Caco-2 (cell line): ENCODE data around the gene MYL3. TPM values are rescaled to one million over a fixed set of nuclear protein-coding genes. Genes with fewer than 3 reads are reported as not detected.

Experiments
- BruUV-seq: library from RNA; stranded (reverse); fragments of 400-500 nt; replicated peaks from 2 replicates; lab custom pipeline; 2021; lab: Mats Ljungman, UMichigan
- CTCF ChIA-PET: fragments of 300-600 bp; sonication (Branson Sonifier 250); formaldehyde crosslinking; loops from one replicate; lab custom pipeline; 2022; ENCODE audit warnings: antibody characterized with exemption; lab: Charles Lee
- POLR2A ChIA-PET: fragments of 300-600 bp; sonication (Branson Sonifier 250); formaldehyde crosslinking; loops from one replicate; lab custom pipeline; 2022; ENCODE audit warnings: antibody characterized with exemption; lab: Charles Lee
- DNase-seq, 2 experiments: peaks; one replicate each; pipeline versions ENCODE4 v3.0.0 to v3.0.0-alpha.2; 2020 to 2022
- H3K27me3 ChIP-seq: replicated peaks from 2 replicates; pipeline ENCODE4 v1.6.0; 2011; ENCODE audit warnings: low read length; ENCODE audit not compliant: control insufficient read depth, insufficient read depth
- H3K36me3 ChIP-seq: 2 replicates; pipeline ENCODE4 v1.5.1; 2011; ENCODE audit warnings: low read length; ENCODE audit not compliant: control insufficient read depth, insufficient read depth
- H3K4me1 ChIP-seq: fragments of 250-450 bp; sonication (Bioruptor Pico); 2 replicates; pipeline ENCODE4 v1.5.1; 2020; ENCODE audit warnings: mild to moderate bottlenecking
- H3K4me3 ChIP-seq: 2 replicates; pipeline ENCODE4 v1.5.1; 2011; ENCODE audit warnings: low read depth, mild to moderate bottlenecking, control low read depth, low read length
- H3K9me3 ChIP-seq: fragments of 250-450 bp; sonication (Bioruptor Pico); 2 replicates; pipeline ENCODE4 v1.5.1; 2020; ENCODE audit warnings: mild to moderate bottlenecking, moderate library complexity
- H3K27ac Mint-ChIP-seq: one replicate; pipeline ENCODE4 v1.8.0; 2022; ENCODE audit warnings: mixed read lengths; ENCODE audit not compliant: unreplicated experiment
- H3K27me3 Mint-ChIP-seq: one replicate; pipeline ENCODE4 v1.8.0; 2022; ENCODE audit warnings: mixed read lengths; ENCODE audit not compliant: insufficient read depth, unreplicated experiment
- H3K36me3 Mint-ChIP-seq: one replicate; pipeline ENCODE4 v1.8.0; 2022; ENCODE audit warnings: mild to moderate bottlenecking, mixed read lengths; ENCODE audit not compliant: insufficient read depth, unreplicated experiment
- H3K4me1 Mint-ChIP-seq: one replicate; pipeline ENCODE4 v1.8.0; 2022; ENCODE audit warnings: low read depth, mixed read lengths; ENCODE audit not compliant: unreplicated experiment
- H3K4me3 Mint-ChIP-seq: one replicate; pipeline ENCODE4 v1.8.0; 2022; ENCODE audit warnings: mild to moderate bottlenecking, moderate library complexity, mixed read lengths; ENCODE audit not compliant: unreplicated experiment
- H3K9me3 Mint-ChIP-seq: one replicate; pipeline ENCODE4 v1.8.0; 2022; ENCODE audit warnings: mixed read lengths; ENCODE audit not compliant: unreplicated experiment
- CTCF ChIP-seq, 2 experiments: fragments of 200-600 bp in 1 of 2; IDR thresholded peaks; 1 replicate in 1 of 2; 2 replicates in 1 of 2; pipeline versions ENCODE4 v1.5.1 to v1.8.0; 2011 to 2022; ENCODE audit warnings: antibody characterized with exemption in 1 of 2, control low read depth in 1 of 2, inconsistent platforms in 1 of 2, low read depth in 1 of 2, low read length in 1 of 2, mild to moderate bottlenecking in 1 of 2, moderate library complexity in 1 of 2; ENCODE audit not compliant: insufficient read depth in 1 of 2, severe bottlenecking in 1 of 2, unreplicated experiment in 1 of 2
- intact Hi-C: fragments of 100-400 bp; cut with micrococcal nuclease; formaldehyde crosslinking; loops from one replicate; pipeline ENCODE4 v1.10.0; 2022; ENCODE audit not compliant: unreplicated experiment
- total RNA-seq: library from RNA; stranded (reverse); gene quantifications from 2 replicates; pipeline ENCODE4 v1.2.3, GENCODE V29; 2022

MYL3 gene
- total RNA-seq, 1 experiment from 2014 or later, result 13.8 TPM

- no peak overlapping the region for H3K27ac Mint-ChIP-seq
- POLR2A ChIA-PET, result interaction anchor here (0.7 kb wide), 1 partner anchor 16 kb away, joined by 7 read pairs; no protein-coding TSS in a partner anchor
These were observed 29.3 kb upstream of the MYL3 start for GRCh38 chr3:46892285-46893145.

GRCh38 chr3:46891132-46891531, 27.9 kb upstream of the MYL3 start:
- Histone ChIP-seq H3K4me1 (peaks cover 9% of the 10 kb centered on the region; the same call in 1 of the 2 replicates), H3K9me3 (no peaks in the 10 kb centered on the region), H3K36me3 (no peaks in the 10 kb centered on the region), H3K4me3 (no peak overlapping the region), H3K27me3 (no peaks in the 10 kb centered on the region)
- peak overlapping the region; percentile 58 for H3K4me3 Mint-ChIP-seq
- H3K36me3 Mint-ChIP-seq, result no peaks in the 10 kb centered on the region
- no peak for TF ChIP-seq CTCF (IDR thresholded peaks at IDR 0.05; ENCODE audit: insufficient read depth in 1 of 2, low read depth in 1 of 2, low read length in 1 of 2, severe bottlenecking in 1 of 2, unreplicated experiment in 1 of 2)
- CTCF ChIA-PET, result no interaction called here
- POLR2A ChIA-PET, result no interaction called here
- H3K9me3 Mint-ChIP-seq, result no peaks in the 10 kb centered on the region
- no TSS peak for BruUV-seq
- H3K27ac Mint-ChIP-seq, result no peak overlapping the region
- H3K4me1 Mint-ChIP-seq, result peaks cover 7% of the 10 kb centered on the region
- intact Hi-C loops, result loop anchor here (10.0 kb wide), 2 partner anchors 296 to 406 kb away; no protein-coding TSS in a partner anchor
- H3K27me3 Mint-ChIP-seq, result no peaks in the 10 kb centered on the region
- no peak for DNase-seq

More at GRCh38 chr3:46892285-46893145, 29.3 kb upstream of the MYL3 start:
- H3K36me3 ChIP-seq, result no peaks in the 10 kb centered on the region
- Mint-ChIP-seq H3K4me3 (peak overlapping the region; percentile 58), H3K27me3 (no peaks in the 10 kb centered on the region), H3K9me3 (no peaks in the 10 kb centered on the region), H3K36me3 (no peaks in the 10 kb centered on the region), H3K4me1 (peaks cover 7% of the 10 kb centered on the region)
- peak overlapping the region; percentile 42 for H3K4me3 ChIP-seq
- BruUV-seq, result no TSS peak
- CTCF ChIA-PET, result interaction anchor here (0.7 to 1.2 kb wide), 2 partner anchors 17 to 242 kb away, joined by 5 to 6 read pairs; no protein-coding TSS in a partner anchor
- TF ChIP-seq CTCF (IDR thresholded peaks at IDR 0.05; ENCODE audit: insufficient read depth in 1 of 2, low read depth in 1 of 2, low read length in 1 of 2, severe bottlenecking in 1 of 2, unreplicated experiment in 1 of 2), result no peak
- intact Hi-C loops, result loop anchor here (2.0 to 10.0 kb wide), 3 partner anchors 14 to 408 kb away; no protein-coding TSS in a partner anchor
- no peaks in the 10 kb centered on the region for H3K27me3 ChIP-seq
- H3K9me3 ChIP-seq, result no peaks in the 10 kb centered on the region
- H3K4me1 ChIP-seq, result peaks cover 9% of the 10 kb centered on the region; the same call in 1 of the 2 replicates
- peak; percentile 71 to 73 for DNase-seq

- CTCF ChIA-PET, result no interaction called here
- intact Hi-C loops, result loop anchor here (10.0 kb wide), 2 partner anchors 295 to 405 kb away; no protein-coding TSS in a partner anchor
These were observed 26.9 kb upstream of the MYL3 start for GRCh38 chr3:46890132-46890531.

More at GRCh38 chr3:46890132-46890531, 26.9 kb upstream of the MYL3 start:
- BruUV-seq, result no TSS peak
- Mint-ChIP-seq H3K27me3 (no peaks in the 10 kb centered on the region), H3K4me1 (peaks cover 7% of the 10 kb centered on the region), H3K36me3 (no peaks in the 10 kb centered on the region), H3K27ac (no peak overlapping the region), H3K4me3 (no peak overlapping the region), H3K9me3 (no peaks in the 10 kb centered on the region)
- no peak for TF ChIP-seq CTCF (IDR thresholded peaks at IDR 0.05; ENCODE audit: insufficient read depth in 1 of 2, low read depth in 1 of 2, low read length in 1 of 2, severe bottlenecking in 1 of 2, unreplicated experiment in 1 of 2)
- no peak for DNase-seq
- Histone ChIP-seq H3K27me3 (no peaks in the 10 kb centered on the region), H3K36me3 (no peaks in the 10 kb centered on the region), H3K9me3 (no peaks in the 10 kb centered on the region), H3K4me1 (peaks cover 9% of the 10 kb centered on the region; the same call in 1 of the 2 replicates), H3K4me3 (no peak overlapping the region)
- POLR2A ChIA-PET, result no interaction called here
